ENCODE data around the gene ACVR2B.
A peak's percentile ranks its signal among the peaks of the same experiment; 100 is the strongest.

Gene ACVR2B

GRCh38 chr3:38453913-38454177 is 155 bp downstream of the ACVR2B start:
- Histone ChIP-seq H3K9me3 (ENCODE audit: control insufficient read depth, low read length) (no peaks in the 10 kb centered on the region), H3K79me2 (peaks cover 33% of the 10 kb centered on the region), H3K9ac (peak overlapping the region; percentile 30), H2AFZ (no peak overlapping the region), H3K27me3 (ENCODE audit: control insufficient read depth, insufficient read depth, low read length) (no peaks in the 10 kb centered on the region), H3K4me1 (peaks cover 31% of the 10 kb centered on the region), H3K4me3 (ENCODE audit: low read depth, low read length) (peak overlapping the region; percentile 70), H3K4me2 (ENCODE audit: low read length) (no peak overlapping the region), H3K36me3 (ENCODE audit: control insufficient read depth, insufficient read depth, low read length) (no peaks in the 10 kb centered on the region), H3K27ac (peak overlapping the region; percentile 82)
- TF ChIP-seq, protein P1, sequence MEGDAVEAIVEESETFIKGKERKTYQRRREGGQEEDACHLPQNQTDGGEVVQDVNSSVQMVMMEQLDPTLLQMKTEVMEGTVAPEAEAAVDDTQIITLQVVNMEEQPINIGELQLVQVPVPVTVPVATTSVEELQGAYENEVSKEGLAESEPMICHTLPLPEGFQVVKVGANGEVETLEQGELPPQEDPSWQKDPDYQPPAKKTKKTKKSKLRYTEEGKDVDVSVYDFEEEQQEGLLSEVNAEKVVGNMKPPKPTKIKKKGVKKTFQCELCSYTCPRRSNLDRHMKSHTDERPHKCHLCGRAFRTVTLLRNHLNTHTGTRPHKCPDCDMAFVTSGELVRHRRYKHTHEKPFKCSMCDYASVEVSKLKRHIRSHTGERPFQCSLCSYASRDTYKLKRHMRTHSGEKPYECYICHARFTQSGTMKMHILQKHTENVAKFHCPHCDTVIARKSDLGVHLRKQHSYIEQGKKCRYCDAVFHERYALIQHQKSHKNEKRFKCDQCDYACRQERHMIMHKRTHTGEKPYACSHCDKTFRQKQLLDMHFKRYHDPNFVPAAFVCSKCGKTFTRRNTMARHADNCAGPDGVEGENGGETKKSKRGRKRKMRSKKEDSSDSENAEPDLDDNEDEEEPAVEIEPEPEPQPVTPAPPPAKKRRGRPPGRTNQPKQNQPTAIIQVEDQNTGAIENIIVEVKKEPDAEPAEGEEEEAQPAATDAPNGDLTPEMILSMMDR (IDR thresholded peaks at IDR 0.05), result no peak

GRCh38 chr3:38454178-38454883 is 641 bp downstream of the ACVR2B start:
- Histone ChIP-seq H3K27ac (peak overlapping the region; percentile 82), H3K4me3 (ENCODE audit: low read depth, low read length) (peak overlapping the region; percentile 70), H3K79me2 (peaks cover 35% of the 10 kb centered on the region), H3K9me3 (ENCODE audit: control insufficient read depth, low read length) (no peaks in the 10 kb centered on the region), H3K36me3 (ENCODE audit: control insufficient read depth, insufficient read depth, low read length) (no peaks in the 10 kb centered on the region), H3K27me3 (ENCODE audit: control insufficient read depth, insufficient read depth, low read length) (no peaks in the 10 kb centered on the region), H3K4me2 (ENCODE audit: low read length) (peak overlapping the region; percentile 84), H3K4me1 (peaks cover 31% of the 10 kb centered on the region), H3K9ac (peak overlapping the region; percentile 30), H2AFZ (peak overlapping the region; percentile 90)
- TF ChIP-seq, protein P1 (IDR thresholded peaks at IDR 0.05), result no peak

DNA sequence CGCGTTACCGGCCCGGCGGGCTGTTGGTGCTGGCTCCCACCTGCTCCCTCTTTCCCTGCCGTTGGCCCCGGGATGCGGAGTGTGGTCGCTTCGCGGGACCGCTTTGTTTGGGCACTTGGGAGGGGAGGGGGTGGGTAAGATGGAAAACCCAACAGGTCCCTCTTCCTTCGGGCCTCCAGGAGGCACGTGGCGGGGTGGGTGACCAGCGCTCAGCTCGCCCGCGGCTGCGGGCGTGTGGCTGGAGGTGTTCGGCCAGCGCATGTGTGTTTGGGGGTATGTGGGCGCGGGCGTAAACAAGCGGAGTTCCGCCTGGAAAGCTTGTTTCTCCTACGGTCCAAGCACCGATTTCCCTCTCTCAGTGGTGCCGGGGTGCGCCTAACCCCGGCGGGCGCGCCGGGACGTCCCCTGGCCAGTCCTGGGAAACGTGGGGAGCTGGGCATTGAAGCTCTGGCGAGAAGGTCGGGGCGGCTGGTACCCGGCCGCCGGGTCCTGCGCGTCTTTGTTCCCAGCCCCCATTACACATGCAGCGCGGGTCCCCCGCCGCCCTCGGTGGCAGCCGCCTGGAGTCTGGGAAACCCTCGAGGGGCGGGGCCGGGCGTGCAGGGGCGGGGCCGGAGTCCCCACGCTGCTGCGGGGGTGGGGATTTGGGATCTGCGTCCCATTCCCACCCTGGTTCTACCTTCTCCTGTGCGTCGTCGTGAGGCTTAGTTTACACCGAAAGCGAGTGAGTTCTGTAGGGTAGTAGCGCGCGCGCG is 1.4 kb downstream of the ACVR2B start:
- H3K4me1 ChIP-seq, result peaks cover 31% of the 10 kb centered on the region
- TF ChIP-seq, protein P1 (IDR thresholded peaks at IDR 0.05), result no peak
- peak overlapping the region; percentile 82 for H3K27ac ChIP-seq
- H3K36me3 ChIP-seq (ENCODE audit: control insufficient read depth, insufficient read depth, low read length), result no peaks in the 10 kb centered on the region
- no peaks in the 10 kb centered on the region for H3K9me3 ChIP-seq (ENCODE audit: control insufficient read depth, low read length)
- H2AFZ ChIP-seq, result peak overlapping the region; percentile 90
- H3K4me2 ChIP-seq (ENCODE audit: low read length), result peak overlapping the region; percentile 84
- H3K4me3 ChIP-seq (ENCODE audit: low read depth, low read length), result peak overlapping the region; percentile 70
- no peak overlapping the region for H3K9ac ChIP-seq
- H3K79me2 ChIP-seq, result peaks cover 36% of the 10 kb centered on the region
- no peaks in the 10 kb centered on the region for H3K27me3 ChIP-seq (ENCODE audit: control insufficient read depth, insufficient read depth, low read length)

DNA sequence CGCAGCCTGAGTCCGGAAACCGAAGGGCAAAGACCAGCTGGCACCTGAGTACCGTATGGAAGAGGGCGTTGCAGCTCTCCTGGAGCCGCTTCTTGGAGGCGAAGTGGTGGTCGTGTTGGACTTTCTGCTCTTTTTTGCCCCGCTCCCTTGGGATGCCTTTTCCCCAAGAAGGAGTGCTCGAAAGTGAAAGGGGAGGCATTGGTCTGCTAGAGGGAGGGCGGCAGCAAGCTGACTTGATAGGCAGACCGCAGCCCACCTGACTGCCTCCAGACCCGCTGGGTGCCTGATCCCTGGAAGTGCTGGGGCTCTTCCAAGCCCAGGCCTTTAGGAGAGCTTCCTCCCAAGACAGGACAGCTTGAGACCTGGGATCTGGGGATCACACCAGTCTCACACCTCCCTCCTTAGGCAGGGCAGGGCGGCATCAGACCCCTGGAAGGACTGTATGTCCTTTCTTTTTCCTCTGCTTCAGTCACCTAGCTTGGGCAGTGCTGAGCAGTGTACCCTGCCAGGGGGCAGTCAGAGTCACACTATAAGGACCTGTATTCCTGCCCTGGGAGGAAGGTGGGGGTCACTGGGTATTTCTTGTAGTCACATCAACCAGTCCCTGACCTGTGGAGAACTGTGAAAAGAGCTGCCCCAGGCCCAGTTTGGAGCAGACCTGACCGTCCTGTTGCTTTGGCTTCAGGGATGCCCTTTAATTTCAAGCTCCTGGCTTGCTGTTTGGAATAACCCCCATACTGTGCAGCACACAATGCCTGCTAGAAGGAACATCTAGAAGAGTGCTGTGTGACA is 2.1 kb downstream of the ACVR2B start:
- Histone ChIP-seq H3K4me2 (ENCODE audit: low read length) (peak overlapping the region; percentile 84), H3K27me3 (ENCODE audit: control insufficient read depth, insufficient read depth, low read length) (no peaks in the 10 kb centered on the region), H3K36me3 (ENCODE audit: control insufficient read depth, insufficient read depth, low read length) (no peaks in the 10 kb centered on the region), H3K4me3 (ENCODE audit: low read depth, low read length) (peak overlapping the region; percentile 70), H3K27ac (peak overlapping the region; percentile 82), H3K9me3 (ENCODE audit: control insufficient read depth, low read length) (no peaks in the 10 kb centered on the region), H3K79me2 (peaks cover 40% of the 10 kb centered on the region), H3K4me1 (peaks cover 36% of the 10 kb centered on the region), H3K9ac (no peak overlapping the region), H2AFZ (peak overlapping the region; percentile 90)
- TF ChIP-seq, protein P1 (IDR thresholded peaks at IDR 0.05), result no peak
